HL-60/S4 treated with retinoic acid at 250 ng/mL for 4 days and 3 days (cell line): ENCODE measurements around the gene NFIC.
"Not testable (repeated sequence)": the region's sequence is repeated elsewhere in the genome, so short reads cannot be mapped to it uniquely, and the experiment has no call there.

Source experiments
- in situ Hi-C: fragments of 300-500 bp; cut with MboI; formaldehyde crosslinking; loops from 2 replicates; pipeline ENCODE4 v1.7.0; 2022; ENCODE audit warnings: low sequenced_read_pairs

The NFIC gene

DNA sequence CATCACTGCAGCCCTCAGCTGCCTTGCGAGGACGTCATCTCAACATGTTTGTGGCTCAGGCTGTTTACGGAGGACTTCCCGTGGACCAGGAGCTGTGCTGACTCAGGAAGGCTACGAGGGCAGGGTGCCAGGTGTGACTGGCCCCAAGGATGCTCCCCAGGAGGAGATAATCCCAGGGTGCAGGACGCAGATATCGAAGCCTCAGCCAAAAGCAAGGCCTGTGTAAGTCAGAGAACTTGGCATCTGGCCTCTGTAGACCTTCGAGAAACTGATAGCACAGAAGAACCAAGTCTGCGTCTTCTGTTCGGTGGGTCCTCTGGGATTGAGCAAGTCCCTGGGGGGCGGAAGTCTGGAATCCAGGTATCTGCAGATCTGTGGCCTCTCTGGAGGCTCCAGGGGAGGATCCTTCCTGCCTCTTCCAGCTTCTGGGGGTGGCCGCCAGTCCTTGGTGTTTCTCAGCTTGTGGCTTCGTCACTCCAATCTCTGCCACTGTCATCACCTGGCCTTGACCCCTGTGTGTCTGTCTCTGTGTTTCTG is 136.7 kb downstream of the NFIC start:
- in situ Hi-C loops: no loop called here

- in situ Hi-C loops: no loop called here
These were observed 138.4 kb downstream of the NFIC start for GRCh38 chr19:3504735-3505134.

DNA sequence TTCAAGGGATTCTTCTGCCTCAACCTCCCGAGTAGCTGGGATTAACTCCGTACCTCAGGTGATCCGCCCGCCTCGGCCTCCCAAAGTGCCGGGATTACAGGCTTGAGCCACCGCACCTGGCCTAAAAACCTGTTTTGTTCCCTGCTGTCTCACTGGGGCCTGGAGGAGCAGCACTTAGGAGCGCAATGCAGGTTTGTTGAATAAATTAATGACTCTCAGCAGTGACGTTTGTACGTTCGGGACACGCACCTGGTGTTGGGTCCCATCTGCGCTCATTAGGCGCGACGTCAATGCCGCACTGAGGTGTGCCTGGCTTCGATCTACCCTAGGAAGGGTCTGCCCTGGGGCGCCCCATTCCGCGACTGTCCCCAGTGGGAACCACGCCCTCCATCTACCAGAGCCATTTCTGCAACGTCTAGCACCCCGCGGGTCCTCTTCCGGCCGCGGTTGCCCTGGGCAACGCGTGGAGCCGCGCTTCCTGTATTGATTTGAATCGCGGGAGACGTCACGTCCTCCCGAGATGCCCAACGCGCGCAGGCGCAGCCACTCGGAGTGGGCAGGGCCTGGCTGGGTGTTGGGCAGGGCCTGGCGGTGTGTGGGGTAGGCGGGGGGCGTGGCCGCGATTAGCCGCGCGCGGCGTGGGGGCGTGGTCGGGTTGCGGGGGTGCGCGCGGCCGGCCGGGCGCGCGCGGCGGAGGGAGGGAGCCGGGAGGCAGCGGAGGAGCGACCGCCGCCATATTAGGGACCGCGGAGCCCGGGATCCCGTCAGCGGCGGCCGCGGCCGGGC is 139.4 kb downstream of the NFIC start, which contains the start of gene FZR1:
Gene FZR1, plus strand, starts transcription at position 714 of the 786 bp plus-strand sequence. CDS start 16,679 bp downstream, outside the sequence.
- in situ Hi-C loops: no loop called here

DNA sequence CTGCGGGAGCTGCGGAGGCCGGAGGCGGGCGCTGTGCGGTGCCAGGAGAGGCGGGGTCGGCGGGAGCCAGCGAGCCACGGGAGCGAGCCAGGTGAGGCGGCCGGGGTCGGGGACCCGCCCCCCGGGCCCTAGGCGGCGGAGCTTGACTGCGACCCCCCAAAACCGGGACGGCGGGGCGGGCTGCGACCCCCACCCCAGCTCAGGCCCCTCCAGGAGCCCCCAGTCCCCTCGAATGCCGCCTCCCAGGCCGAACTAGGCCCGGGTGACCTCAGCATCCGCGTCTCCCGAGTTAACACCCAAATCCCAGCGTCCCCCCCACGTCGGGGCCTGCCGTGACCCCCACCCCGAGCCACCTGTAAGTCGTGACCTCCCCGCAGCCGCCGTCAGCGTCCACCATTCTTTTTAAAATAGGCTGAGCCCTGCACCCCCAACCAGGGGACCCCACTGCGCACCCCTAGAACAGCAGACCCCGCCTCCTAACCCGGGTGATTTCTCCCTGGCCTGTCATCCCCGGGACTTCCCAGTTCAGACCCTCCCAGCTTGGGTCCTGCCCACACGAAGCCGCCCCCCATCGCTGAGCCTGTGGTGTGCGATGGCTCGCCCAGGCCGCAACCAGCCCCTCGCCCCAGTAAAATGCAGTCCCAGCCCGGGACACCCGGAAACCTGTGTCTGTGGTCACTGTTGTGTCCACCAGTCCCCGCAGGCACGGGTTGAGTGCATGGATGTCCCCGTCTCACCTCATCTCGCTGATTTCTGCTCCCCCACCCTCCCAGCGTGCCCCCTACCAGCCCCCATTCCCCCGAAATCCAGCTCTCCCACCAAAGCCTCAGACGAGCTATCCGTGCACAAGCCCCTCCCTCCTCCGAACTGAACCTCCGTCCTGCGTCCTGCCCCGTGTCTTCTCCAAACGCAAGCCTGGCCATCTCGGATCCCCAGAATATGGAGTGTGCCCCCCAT is 140.3 kb downstream of the NFIC start:
- in situ Hi-C loops: no loop called here

- in situ Hi-C loops: no loop called here
These were observed 141.2 kb downstream of the NFIC start for GRCh38 chr19:3507371-3508120.

DNA sequence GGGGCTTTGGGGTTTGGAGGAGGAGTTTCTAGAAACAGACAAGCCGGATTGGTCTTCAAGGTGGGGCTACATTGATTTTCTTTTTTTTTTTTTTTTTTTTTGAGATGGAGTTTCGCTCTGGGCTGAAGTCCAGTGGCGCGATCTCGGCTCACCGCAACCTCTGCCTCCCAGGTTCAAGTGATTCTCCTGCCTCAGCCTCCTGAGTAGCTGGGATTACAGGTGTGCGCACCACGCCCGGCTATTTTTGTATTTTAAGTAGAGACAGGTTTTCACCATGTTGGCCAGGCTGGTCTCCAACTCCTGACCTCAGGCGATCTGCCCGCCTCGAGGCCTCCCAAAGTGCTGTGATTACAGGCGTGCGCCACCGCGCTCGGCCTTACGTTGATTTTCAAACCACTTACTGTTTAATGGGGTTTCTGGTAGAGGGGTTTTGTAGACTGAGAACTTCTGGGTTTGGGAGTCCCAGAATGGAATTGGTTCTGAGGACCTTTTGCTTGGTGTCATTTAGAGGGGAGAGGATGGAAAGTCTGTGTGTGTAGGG is 141.8 kb downstream of the NFIC start:
- in situ Hi-C loops: not testable (repeated sequence)

DNA sequence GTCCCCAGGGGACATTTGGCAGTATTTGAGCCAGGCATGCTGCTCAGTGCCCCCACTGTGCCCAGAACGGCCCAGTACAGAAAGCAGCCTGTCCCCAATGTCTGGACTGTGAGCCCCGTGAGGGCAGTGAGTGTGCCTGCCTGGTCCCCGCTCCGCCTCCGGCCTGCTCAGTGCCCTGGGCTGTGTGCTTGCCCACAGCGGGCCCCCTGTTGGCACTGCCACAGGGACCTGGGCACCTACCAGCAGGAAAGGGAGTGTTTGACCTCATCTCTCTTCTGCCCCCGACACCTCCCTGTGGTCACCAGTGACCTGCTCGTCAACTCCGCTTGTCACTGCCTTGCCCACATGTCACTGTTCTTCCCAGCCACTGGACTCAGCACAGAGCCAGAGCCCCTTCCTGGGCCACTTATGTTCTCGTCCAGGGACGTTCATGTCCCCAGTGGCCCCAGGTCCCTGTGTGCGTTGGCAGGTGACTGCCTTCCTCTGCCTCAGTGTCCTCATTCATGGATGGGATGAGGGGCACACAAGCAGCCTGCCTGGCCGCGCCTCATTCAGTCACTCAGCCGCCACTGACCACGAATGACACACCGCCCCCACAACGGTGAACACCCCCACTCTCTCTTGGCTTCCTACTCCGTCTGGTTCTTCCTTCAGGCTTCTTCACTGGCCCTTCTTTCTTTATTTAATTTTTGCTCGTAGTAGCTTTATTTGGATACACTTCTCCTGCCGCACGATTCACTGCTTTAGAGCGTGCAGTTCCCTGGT is 142.6 kb downstream of the NFIC start:
- in situ Hi-C loops: no loop called here

- in situ Hi-C loops: no loop called here
These were observed 143.2 kb downstream of the NFIC start for GRCh38 chr19:3509566-3509989.

DNA sequence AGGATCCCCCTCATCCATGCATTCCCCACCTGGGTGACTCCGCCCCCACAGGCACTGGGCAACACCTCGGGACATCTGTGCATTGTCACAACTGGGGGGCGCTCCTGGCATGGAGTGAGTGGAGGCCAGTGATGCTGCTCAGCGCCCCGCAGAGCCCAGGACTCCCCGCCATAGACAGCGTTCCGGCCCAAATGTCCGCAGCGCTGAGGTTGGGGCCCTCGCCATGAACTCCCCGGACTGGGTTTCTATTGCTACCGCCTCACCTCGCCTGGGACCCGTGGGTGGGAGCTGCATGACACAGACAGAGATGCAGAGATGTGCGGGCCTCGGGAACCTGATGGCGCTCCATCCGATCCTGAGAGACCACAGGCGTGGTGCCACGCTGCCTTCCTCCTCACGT is 144.3 kb downstream of the NFIC start:
- in situ Hi-C loops: no loop called here

GRCh38 chr19:3511506-3512251 is 145.3 kb downstream of the NFIC start:
- in situ Hi-C loops: no loop called here

- in situ Hi-C loops: no loop called here
These were observed 146.3 kb downstream of the NFIC start for GRCh38 chr19:3512562-3513228.

DNA sequence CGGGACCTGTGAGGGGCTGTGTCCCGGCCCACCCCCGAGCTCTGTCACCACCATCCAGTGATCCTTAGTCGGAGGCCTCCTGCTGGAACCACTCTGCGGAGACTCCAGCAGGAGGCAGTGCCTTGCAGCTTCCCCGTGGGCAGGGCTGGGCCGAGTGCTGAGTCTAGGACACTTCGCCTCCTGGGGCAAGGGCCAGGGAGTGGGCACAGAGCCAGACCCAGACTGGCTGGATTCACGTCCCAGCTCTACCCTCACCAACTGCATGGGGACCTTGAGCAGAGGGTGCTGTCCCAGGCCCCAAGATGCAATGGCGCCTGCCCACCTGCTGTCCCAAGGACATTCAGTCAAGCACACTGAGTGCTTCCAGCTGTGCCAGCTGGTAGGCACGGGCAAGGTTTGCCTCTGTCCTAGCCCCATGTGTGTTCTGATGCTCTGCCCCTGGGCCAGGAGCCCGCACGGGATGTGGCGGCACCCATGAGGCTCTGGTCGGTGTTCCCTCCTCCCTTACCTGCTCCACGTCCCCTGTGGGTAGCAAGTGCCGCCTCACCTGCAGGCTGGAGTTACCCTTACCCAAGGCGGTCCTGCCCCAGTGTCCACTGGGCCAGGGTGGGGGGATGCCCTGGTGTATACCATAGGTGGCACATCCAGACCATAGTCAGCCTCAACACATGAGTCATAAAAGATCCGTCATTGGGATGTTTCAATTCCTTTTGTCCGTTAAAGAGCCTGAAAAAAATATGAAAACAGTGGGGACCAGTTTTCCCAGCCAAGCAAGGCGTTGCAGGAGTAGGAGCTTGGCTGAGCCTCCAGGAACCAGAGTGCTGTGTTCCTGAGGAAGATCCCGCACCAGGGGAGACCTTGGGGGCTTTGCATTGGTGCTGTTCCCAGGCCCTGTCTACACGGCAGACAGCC is 147.1 kb downstream of the NFIC start:
- in situ Hi-C loops: no loop called here

GRCh38 chr19:3514930-3515329 is 148.5 kb downstream of the NFIC start:
- in situ Hi-C loops: no loop called here

- in situ Hi-C loops: no loop called here
These were observed 149.6 kb downstream of the NFIC start for GRCh38 chr19:3515891-3516422.

DNA sequence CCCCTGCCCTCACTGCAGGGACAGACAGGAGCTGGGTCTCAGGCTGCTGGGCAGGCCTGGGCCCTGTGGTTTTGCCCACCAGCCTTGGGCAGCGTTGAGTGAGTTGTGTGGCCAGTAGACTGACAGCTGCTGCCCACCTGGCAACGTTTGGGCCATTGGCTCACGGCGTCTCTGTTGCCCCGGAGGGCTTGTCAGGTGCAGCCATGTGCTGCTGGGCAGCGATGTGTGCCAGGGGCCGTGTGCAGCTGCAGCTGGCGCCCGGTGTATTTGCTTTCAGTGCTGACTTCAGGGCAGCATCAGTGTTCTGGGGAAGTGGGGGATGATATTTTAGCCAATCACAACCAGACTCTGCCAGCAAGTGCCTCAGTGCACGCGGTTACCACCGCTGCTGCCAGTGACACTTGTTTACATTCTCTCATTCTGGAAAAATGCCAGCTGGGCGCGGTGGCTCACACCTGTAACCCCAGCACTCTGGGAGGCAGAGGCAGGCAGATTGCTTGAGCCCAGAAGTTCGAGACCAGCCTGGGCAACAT is 150.4 kb downstream of the NFIC start:
- in situ Hi-C loops: no loop called here

GRCh38 chr19:3517638-3518037 is 151.3 kb downstream of the NFIC start:
- in situ Hi-C loops: no loop called here

- in situ Hi-C loops: no loop called here
These were observed 151.9 kb downstream of the NFIC start for GRCh38 chr19:3518255-3518654.
